ENCODE measurements around the gene ZNF425.
A peak's percentile ranks its signal among the peaks of the same experiment; 100 is the strongest.
"Not testable (repeated sequence)": the region's sequence is repeated elsewhere in the genome, so short reads cannot be mapped to it uniquely, and the experiment has no call there.

The ZNF425 gene

GRCh38 chr7:149125863-149126661 is at the start of gene ZNF425:
Gene ZNF425 (minus strand): TSS chr7:149126324. CDS start chr7:149126213, 111 bp downstream.
- DNase-seq (ENCODE audit: low read depth in 2 of 2), result peak; percentile 81 to 86

- DNase-seq (ENCODE audit: low read depth in 2 of 2), result no peak
These were observed 49.0 kb upstream of the ZNF425 start for GRCh38 chr7:149175150-149175549.

- no peak for DNase-seq (ENCODE audit: low read depth in 2 of 2)
These were observed 46.4 kb upstream of the ZNF425 start for GRCh38 chr7:149172534-149172920.

GRCh38 chr7:149171892-149172533 is 45.9 kb upstream of the ZNF425 start:
- DNase-seq (ENCODE audit: low read depth in 2 of 2), result no peak

- DNase-seq (ENCODE audit: low read depth in 2 of 2), result no peak
These were observed 40.7 kb upstream of the ZNF425 start for GRCh38 chr7:149166630-149167352.

- no peak for DNase-seq (ENCODE audit: low read depth in 2 of 2)
These were observed 40.0 kb upstream of the ZNF425 start for GRCh38 chr7:149166142-149166541.

- DNase-seq (ENCODE audit: low read depth in 2 of 2), result no peak
These were observed 35.2 kb upstream of the ZNF425 start for GRCh38 chr7:149161241-149161848.

- DNase-seq (ENCODE audit: low read depth in 2 of 2), result no peak
These were observed 30.8 kb upstream of the ZNF425 start for GRCh38 chr7:149156898-149157297.

- no peak for DNase-seq (ENCODE audit: low read depth in 2 of 2)
These were observed 27.9 kb upstream of the ZNF425 start for GRCh38 chr7:149154056-149154455.

- no peak for DNase-seq (ENCODE audit: low read depth in 2 of 2)
These were observed 27.2 kb upstream of the ZNF425 start for GRCh38 chr7:149153346-149153745.

- no peak for DNase-seq (ENCODE audit: low read depth in 2 of 2)
These were observed 24.9 kb upstream of the ZNF425 start for GRCh38 chr7:149150981-149151380.

- peak; percentile 39 to 44 for DNase-seq (ENCODE audit: low read depth in 2 of 2)
These were observed 21.9 kb upstream of the ZNF425 start for GRCh38 chr7:149147752-149148653.

- DNase-seq (ENCODE audit: low read depth in 2 of 2), result peak; percentile 59 to 71
These were observed 21.1 kb upstream of the ZNF425 start, which contains the start of gene ZNF398 for GRCh38 chr7:149147072-149147751. Gene ZNF398 (plus strand): TSS chr7:149147453. CDS start chr7:149147743, 290 bp downstream.

GRCh38 chr7:149145031-149145845 is 19.1 kb upstream of the ZNF425 start:
- DNase-seq (ENCODE audit: low read depth in 2 of 2), result no peak

- not testable (repeated sequence) for DNase-seq (ENCODE audit: low read depth in 2 of 2)
These were observed 18.4 kb upstream of the ZNF425 start for GRCh38 chr7:149144436-149144922.

- no peak for DNase-seq (ENCODE audit: low read depth in 2 of 2)
These were observed 15.8 kb upstream of the ZNF425 start for GRCh38 chr7:149141893-149142292.

GRCh38 chr7:149140831-149141230 is 14.7 kb upstream of the ZNF425 start:
- DNase-seq (ENCODE audit: low read depth in 2 of 2), result no peak

GRCh38 chr7:149136118-149136517 is 10.0 kb upstream of the ZNF425 start:
- DNase-seq (ENCODE audit: low read depth in 2 of 2), result no peak

- no peak for DNase-seq (ENCODE audit: low read depth in 2 of 2)
These were observed 7.0 kb upstream of the ZNF425 start for GRCh38 chr7:149133028-149133710.
